H1 (cell line): ENCODE results near the gene C19orf53. TPM values are rescaled to one million over a fixed set of nuclear protein-coding genes. Genes with fewer than 3 reads are reported as not detected.

Source experiments
- CTCF ChIA-PET: fragments of 300-600 bp; sonication (Branson Sonifier 250); formaldehyde crosslinking; loops from one replicate; lab custom pipeline; 2021; ENCODE audit not compliant: partially characterized antibody; lab: Charles Lee
- POLR2A ChIA-PET: fragments of 300-600 bp; sonication (Branson Sonifier 250); formaldehyde crosslinking; loops from one replicate; lab custom pipeline; 2021; ENCODE audit warnings: inconsistent platforms; ENCODE audit not compliant: partially characterized antibody; lab: Charles Lee
- DNase-seq, 2 experiments: peaks; one replicate each; pipeline versions ENCODE4 v3.0.0 to v3.0.0-alpha.2; 2010 to 2022; ENCODE audit warnings: low spot score in 2 of 2, low read depth in 1 of 2, mixed read lengths in 1 of 2
- FAIRE-seq: peaks from 2 replicates; lab custom pipeline; 2011; peaks lifted over from hg19 to GRCh38; lab: Jason Lieb, UNC
- H2AFZ ChIP-seq: 2 replicates; pipeline ENCODE4 v1.8.1; 2012; ENCODE audit warnings: low read length, inconsistent platforms
- H2AK5ac ChIP-seq: 2 replicates; pipeline ENCODE4 v1.6.1; 2013; ENCODE audit warnings: low read depth, low read length
- H2BK120ac ChIP-seq: replicated peaks from 2 replicates; pipeline ENCODE3; 2013; ENCODE audit warnings: low read depth, low read length, inconsistent platforms
- H2BK12ac ChIP-seq: 2 replicates; pipeline ENCODE4 v1.6.1; 2013; ENCODE audit warnings: low read depth, low read length
- H2BK15ac ChIP-seq: 2 replicates; pipeline ENCODE4 v1.6.1; 2013; ENCODE audit warnings: low read length
- H2BK20ac ChIP-seq: 2 replicates; pipeline ENCODE4 v1.6.1; 2013; ENCODE audit warnings: low read length
- H2BK5ac ChIP-seq: 2 replicates; pipeline ENCODE4 v1.6.1; 2013; ENCODE audit warnings: low read depth, low read length
- H3K14ac ChIP-seq: 2 replicates; pipeline ENCODE4 v1.6.1; 2013; ENCODE audit warnings: inconsistent platforms; ENCODE audit not compliant: insufficient read length
- H3K18ac ChIP-seq: 2 replicates; pipeline ENCODE4 v1.6.1; 2013; ENCODE audit warnings: low read length; ENCODE audit errors: extremely low read depth
- H3K23ac ChIP-seq: 2 replicates; pipeline ENCODE4 v1.6.1; 2013; ENCODE audit warnings: inconsistent platforms; ENCODE audit not compliant: insufficient read length
- H3K23me2 ChIP-seq: 2 replicates; pipeline ENCODE4 v1.6.1; 2013; ENCODE audit warnings: low read depth, low read length
- H3K27ac ChIP-seq: 2 replicates; pipeline ENCODE4 v1.6.1; 2011; ENCODE audit warnings: low read depth, low read length, inconsistent platforms
- H3K27me3 ChIP-seq, 4 experiments: replicated peaks in 1 of 4; 1 replicate in 1 of 4; 2 replicates in 3 of 4; pipeline versions ENCODE4 v1.6.1 to v1.8.1; 2011 to 2013; ENCODE audit warnings: low read length in 3 of 4, mild to moderate bottlenecking in 3 of 4, inconsistent platforms in 2 of 4, mixed read lengths in 2 of 4, moderate library complexity in 1 of 4; ENCODE audit not compliant: control insufficient read depth in 3 of 4, insufficient read depth in 3 of 4; ENCODE audit errors: extremely low read depth in 1 of 4
- H3K36me3 ChIP-seq, 4 experiments: 2 replicates each; pipeline versions ENCODE4 v1.6.1 to v1.8.1; 2011 to 2013; ENCODE audit warnings: mild to moderate bottlenecking in 4 of 4, low read length in 3 of 4, moderate library complexity in 2 of 4, control low read depth in 1 of 4, inconsistent platforms in 1 of 4; ENCODE audit not compliant: insufficient read depth in 4 of 4, control insufficient read depth in 2 of 4
- H3K4ac ChIP-seq: replicated peaks from 2 replicates; pipeline ENCODE3; 2013; ENCODE audit warnings: low read length, low read depth, mixed read lengths, inconsistent platforms; ENCODE audit not compliant: insufficient read length
- H3K4me1 ChIP-seq, 4 experiments: replicated peaks in 1 of 4; 1 replicate in 1 of 4; 2 replicates in 3 of 4; pipeline versions ENCODE4 v1.6.1 to v1.8.1; 2011 to 2013; ENCODE audit warnings: low read length in 3 of 4, inconsistent platforms in 2 of 4, mixed read lengths in 1 of 4; ENCODE audit not compliant: insufficient read depth in 4 of 4, control insufficient read depth in 3 of 4
- H3K4me2 ChIP-seq, 2 experiments: 2 replicates each; pipeline versions ENCODE4 v1.6.1 to v1.8.1; 2011 to 2013; ENCODE audit warnings: low read depth in 2 of 2, low read length in 2 of 2, control low read depth in 1 of 2, inconsistent platforms in 1 of 2, mild to moderate bottlenecking in 1 of 2; ENCODE audit not compliant: insufficient read depth in 1 of 2
- H3K4me3 ChIP-seq, 4 experiments: fragments of 200-600, 300-600 bp in 1 of 4; sonication (generic), shearing (Covaris generic), sonication (Bioruptor Twin) in 1 of 4; 2 replicates each; pipeline versions ENCODE4 v1.5.1 to v1.8.1; 2011 to 2016; ENCODE audit warnings: low read length in 4 of 4, low read depth in 3 of 4, control low read depth in 2 of 4, inconsistent platforms in 2 of 4, mild to moderate bottlenecking in 2 of 4, mixed read lengths in 1 of 4, moderate library complexity in 1 of 4; ENCODE audit not compliant: insufficient read depth in 2 of 4; ENCODE audit errors: extremely low read depth in 1 of 4
- H3K56ac ChIP-seq: replicated peaks from 2 replicates; pipeline ENCODE3; 2013; ENCODE audit warnings: low read depth, mild to moderate bottlenecking, mixed read lengths, low read length, inconsistent platforms; ENCODE audit not compliant: insufficient read length
- H3K79me1 ChIP-seq: 2 replicates; pipeline ENCODE4 v1.6.1; 2013; ENCODE audit warnings: low read depth, low read length, control low read depth
- H3K79me2 ChIP-seq, 2 experiments: 2 replicates each; pipeline versions ENCODE4 v1.6.1 to v1.8.1; 2012 to 2013; ENCODE audit warnings: low read length in 2 of 2, mild to moderate bottlenecking in 2 of 2, inconsistent platforms in 1 of 2; ENCODE audit not compliant: insufficient read depth in 2 of 2, control insufficient read depth in 1 of 2
- H3K9ac ChIP-seq, 4 experiments: replicated peaks in 1 of 4; 1 replicate in 1 of 4; 2 replicates in 3 of 4; pipeline versions ENCODE4 v1.6.1 to v1.8.1; 2011 to 2013; ENCODE audit warnings: low read depth in 3 of 4, low read length in 3 of 4, control low read depth in 2 of 4, mild to moderate bottlenecking in 2 of 4, moderate library complexity in 2 of 4, inconsistent platforms in 1 of 4; ENCODE audit errors: extremely low read depth in 1 of 4
- H3K9me3 ChIP-seq, 2 experiments: 2 replicates each; pipeline versions ENCODE4 v1.6.1 to v1.8.1; 2012 to 2013; ENCODE audit warnings: mild to moderate bottlenecking in 2 of 2, moderate library complexity in 2 of 2, control low read depth in 1 of 2, inconsistent platforms in 1 of 2, low read depth in 1 of 2, low read length in 1 of 2, mixed read lengths in 1 of 2; ENCODE audit not compliant: insufficient read depth in 2 of 2
- H4K20me1 ChIP-seq, 2 experiments: replicated peaks in 1 of 2; 2 replicates each; pipeline versions ENCODE3 to v1.8.1; 2011 to 2013; ENCODE audit warnings: inconsistent platforms in 2 of 2, low read length in 2 of 2, mild to moderate bottlenecking in 1 of 2; ENCODE audit not compliant: insufficient read depth in 2 of 2, control insufficient read depth in 1 of 2
- H4K5ac ChIP-seq: 2 replicates; pipeline ENCODE4 v1.6.1; 2013; ENCODE audit warnings: low read length, low read depth, mixed read lengths, inconsistent platforms; ENCODE audit not compliant: insufficient read length
- H4K8ac ChIP-seq: 2 replicates; pipeline ENCODE4 v1.8.0; 2013; ENCODE audit warnings: mild to moderate bottlenecking, moderate library complexity, low read length, inconsistent platforms; ENCODE audit not compliant: insufficient read depth; ENCODE audit errors: extremely low read depth
- H4K91ac ChIP-seq: replicated peaks from 2 replicates; pipeline ENCODE3; 2013; ENCODE audit warnings: low read length, mixed read lengths, inconsistent platforms; ENCODE audit not compliant: insufficient read length
- ASH2L ChIP-seq: fragments of 200-600, 300-600 bp; sonication (generic); IDR thresholded peaks from one replicate; pipeline ENCODE4 v1.7.1; 2017; ENCODE audit warnings: low read length
- CTCF ChIP-seq, 3 experiments: IDR thresholded peaks; 1 replicate in 2 of 3; 2 replicates in 1 of 3; pipeline versions ENCODE4 v1.5.1 to v1.6.1; 2011; ENCODE audit warnings: low read length in 3 of 3, mild to moderate bottlenecking in 3 of 3, inconsistent platforms in 2 of 3, low read depth in 1 of 3, moderate library complexity in 1 of 3; ENCODE audit not compliant: insufficient read depth in 1 of 3; ENCODE audit errors: control extremely low read depth in 1 of 3
- FOSL1 ChIP-seq: IDR thresholded peaks from 2 replicates; pipeline ENCODE4 v1.6.1; 2011; ENCODE audit warnings: mild to moderate bottlenecking, low read depth, low read length, moderate library complexity; ENCODE audit not compliant: insufficient read depth
- GTF2F1 ChIP-seq: IDR thresholded peaks from 2 replicates; pipeline ENCODE4 v1.6.1; 2012; ENCODE audit warnings: low read depth, low read length, improper control_type of control experiment, borderline replicate concordance
- JUN ChIP-seq: IDR thresholded peaks from 2 replicates; pipeline ENCODE4 v1.6.1; 2011; ENCODE audit warnings: low read depth, mild to moderate bottlenecking, improper control_type of control experiment, low read length
- KDM4A ChIP-seq: IDR thresholded peaks from one replicate; pipeline ENCODE4 v1.7.1; 2012; ENCODE audit warnings: low read depth, mild to moderate bottlenecking, moderate library complexity, low read length, inconsistent platforms; ENCODE audit not compliant: severe bottlenecking
- NANOG ChIP-seq: IDR thresholded peaks from 2 replicates; pipeline ENCODE4 v1.6.1; 2011; ENCODE audit warnings: low read length, low read depth, mild to moderate bottlenecking, inconsistent platforms; ENCODE audit not compliant: insufficient read depth, poor library complexity, severe bottlenecking
- POU5F1 ChIP-seq: IDR thresholded peaks from 2 replicates; pipeline ENCODE4 v1.6.1; 2011; ENCODE audit warnings: low read depth, mild to moderate bottlenecking, low read length, moderate library complexity
- polyA plus RNA-seq, 7 experiments: library from polyadenylated mRNA; depleted of rRNA in 3 of 7; stranded (reverse) in 5 of 7; unstranded in 2 of 7; fragments of >200 nt in 5 of 7; fragments of 200-250 nt in 2 of 7; gene quantifications; 1 replicate in 5 of 7; 2 replicates in 1 of 7; 4 replicates in 1 of 7; pipeline versions ENCODE4 v1.2.1 to v1.2.3, GENCODE V29; 2011 to 2013; ENCODE audit warnings: missing spikeins in 2 of 7, mixed read lengths in 2 of 7
- total RNA-seq: library from RNA; stranded (reverse); fragmentation: NEBNext Ultra II Directional; extraction: Animal tissue kit (Norgen Biotek cat#: 25700); gene quantifications from 2 replicates; pipeline ENCODE4 v1.2.1, GENCODE V29; 2021

C19orf53 gene
- total and polyA plus RNA-seq, 2 of the 8 experiments (the other 6 are each of a cell fraction or from before 2014, with no cell fraction given) = 104 to 169 TPM

GRCh38 chr19:13824703-13825102, 50.4 kb downstream of the C19orf53 start:
- no peak for DNase-seq
- Histone ChIP-seq H3K14ac (no peak overlapping the region), H3K9me3 (no peaks in the 10 kb centered on the region), H3K79me1 (no peaks in the 10 kb centered on the region; the same call in 1 of the 2 replicates), H3K23ac (no peak overlapping the region), H2AK5ac (no peak overlapping the region), H3K4me2 (no peak overlapping the region), H2BK5ac (no peak overlapping the region), H3K23me2 (no peaks in the 10 kb centered on the region), H2BK20ac (no peak overlapping the region), H3K4me3 (no peak overlapping the region), H4K5ac (no peak overlapping the region), H2BK120ac (no peak overlapping the region), H3K9ac (no peak overlapping the region), H3K4ac (no peak overlapping the region), H3K56ac (no peak overlapping the region), H3K79me2 (no peaks in the 10 kb centered on the region), H3K27me3 (no peaks in the 10 kb centered on the region), H4K20me1 (peaks cover 0 to 4% of the 10 kb centered on the region in 2 experiments), H3K27ac (no peak overlapping the region), H2AFZ (no peak overlapping the region), H3K18ac (no peak overlapping the region), H2BK12ac (no peak overlapping the region), H3K4me1 (peaks cover 0 to 2% (median 0%) of the 10 kb centered on the region in 4 experiments; a peak in 2 of 7 replicates), H4K91ac (no peak overlapping the region), H2BK15ac (no peak overlapping the region), H3K36me3 (peaks cover 6 to 34% (median 14%) of the 10 kb centered on the region in 4 experiments), H4K8ac (no peak overlapping the region)
- no peak for FAIRE-seq
- ChIA-PET CTCF (interaction anchor here (0.6 to 5.7 kb wide), 11 partner anchors 8 to 41 kb away, joined by 3 to 27 read pairs (median 6); no protein-coding TSS in a partner anchor), POLR2A (interaction anchor here (0.9 to 4.2 kb wide), 8 partner anchors 11 to 61 kb away, joined by 3 to 15 read pairs (median 6); no protein-coding TSS in a partner anchor)
- TF ChIP-seq JUN (no peak), POU5F1 (no peak), ASH2L (no peak), GTF2F1 (no peak), NANOG (no peak), FOSL1 (no peak), CTCF (IDR thresholded peaks at IDR 0.05; ENCODE audit: control extremely low read depth in 1 of 3, insufficient read depth in 1 of 3, low read depth in 1 of 3, low read length in 3 of 3) (no peak), KDM4A (no peak)
